ENCODE data around the gene ASCL4.
"Not testable (repeated sequence)": the region's sequence is repeated elsewhere in the genome, so short reads cannot be mapped to it uniquely, and the experiment has no call there.

ASCL4 gene

GRCh38 chr12:107774349-107775029 lies at the start of gene ASCL4:
TSS of gene ASCL4 (plus strand) at chr12:107774704. CDS start at chr12:107775219, 515 bp downstream.
- H3K4me3 ChIP-seq: peak within 1 kb of the TSS; percentile 41; the same call in 1 of the 2 replicates
- H3K4me2 ChIP-seq: peak within 1 kb of the TSS; percentile 78
- H3K36me3 ChIP-seq: no peaks in the 10 kb centered on the region
- no peaks in the 10 kb centered on the region for H3K9me3 ChIP-seq
- H3K27ac ChIP-seq: no peak within 1 kb of the TSS
- no peak for TF ChIP-seq Cebpa-rat (IDR thresholded peaks at IDR 0.05)
- H3K9ac ChIP-seq: no peak within 1 kb of the TSS
- peaks cover 16% of the 10 kb centered on the region for H3K27me3 ChIP-seq
- H3K4me1 ChIP-seq: peaks cover 34% of the 10 kb centered on the region
- H4K20me1 ChIP-seq: no peaks in the 10 kb centered on the region

DNA sequence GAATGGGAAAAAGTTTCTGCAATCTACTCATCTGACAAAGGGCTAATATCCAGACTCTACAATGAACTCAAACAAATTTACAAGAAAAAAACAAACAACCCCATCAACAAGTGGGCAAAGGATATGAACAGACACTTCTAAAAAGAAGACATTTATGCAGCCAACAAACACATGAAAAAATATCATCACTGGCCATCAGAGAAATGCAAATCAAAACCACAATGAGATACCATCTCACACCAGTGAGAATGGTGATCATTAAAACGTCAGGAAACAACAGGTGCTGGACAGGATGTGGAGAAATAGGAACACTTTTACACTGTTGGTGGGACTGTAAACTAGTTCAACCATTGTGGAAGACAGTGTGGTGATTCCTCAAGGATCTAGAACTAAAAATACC lies 47.2 kb upstream of the ASCL4 start:
- H3K27me3 ChIP-seq, H3K27ac ChIP-seq, H3K36me3 ChIP-seq, H3K4me1 ChIP-seq, H3K9ac ChIP-seq, H3K4me3 ChIP-seq, H4K20me1 ChIP-seq, H3K4me2 ChIP-seq, H3K9me3 ChIP-seq: not testable (repeated sequence)

DNA sequence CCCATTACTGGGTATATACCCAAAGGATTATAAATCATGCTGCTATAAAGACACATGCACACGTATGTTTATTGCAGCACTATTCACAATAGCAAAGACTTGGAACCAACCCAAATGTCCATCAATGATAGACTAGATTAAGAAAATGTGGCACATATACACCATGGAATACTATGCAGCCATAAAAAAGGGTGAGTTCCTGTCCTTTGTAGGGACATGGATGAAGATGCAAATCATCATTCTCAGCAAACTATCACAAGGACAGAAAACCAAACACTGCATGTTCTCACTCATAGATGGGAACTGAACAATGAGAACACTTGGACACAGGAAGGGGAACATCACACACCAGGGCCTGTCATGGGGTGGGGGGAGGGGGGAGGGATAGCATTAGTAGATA lies 46.8 kb upstream of the ASCL4 start:
- H3K4me1 ChIP-seq, H3K27me3 ChIP-seq, H3K9me3 ChIP-seq, H3K4me3 ChIP-seq, H3K4me2 ChIP-seq, H3K27ac ChIP-seq, H4K20me1 ChIP-seq, H3K9ac ChIP-seq: not testable (repeated sequence)
- H3K36me3 ChIP-seq: peaks cover 10% of the 10 kb centered on the region

GRCh38 chr12:107730618-107731341 lies 43.7 kb upstream of the ASCL4 start:
- peaks cover 4% of the 10 kb centered on the region; the same call in 1 of the 2 replicates for H4K20me1 ChIP-seq
- H3K36me3 ChIP-seq: peaks cover 41% of the 10 kb centered on the region
- no peak overlapping the region for H3K4me3 ChIP-seq
- no peak overlapping the region for H3K27ac ChIP-seq
- no peak overlapping the region for H3K9ac ChIP-seq
- no peaks in the 10 kb centered on the region for H3K9me3 ChIP-seq
- no peaks in the 10 kb centered on the region for H3K4me1 ChIP-seq
- H3K4me2 ChIP-seq: no peak overlapping the region
- no peaks in the 10 kb centered on the region for H3K27me3 ChIP-seq
- no peak for TF ChIP-seq Cebpa-rat (IDR thresholded peaks at IDR 0.05)

DNA sequence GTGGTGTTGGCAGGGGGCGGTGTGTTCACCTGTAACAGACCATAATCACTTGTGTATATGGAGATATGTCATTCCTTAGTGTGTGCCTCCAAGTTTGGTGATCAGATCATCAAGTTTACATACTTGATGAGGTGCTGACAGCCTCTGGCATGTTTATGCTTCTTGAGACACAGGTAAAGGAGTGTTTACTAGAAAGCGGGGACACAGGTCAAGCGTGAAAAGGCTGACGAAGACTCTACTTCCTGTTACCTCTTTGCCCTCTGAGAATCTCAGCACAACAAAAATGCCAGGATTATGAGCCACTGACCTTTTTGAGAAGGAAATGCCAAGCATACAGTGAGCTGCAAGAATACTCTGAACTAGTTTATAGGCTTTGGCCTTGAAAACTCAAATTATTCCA lies 43.1 kb upstream of the ASCL4 start:
- Histone ChIP-seq H3K4me3 (no peak overlapping the region), H3K36me3 (peaks cover 46% of the 10 kb centered on the region), H3K9me3 (no peaks in the 10 kb centered on the region), H3K4me1 (no peaks in the 10 kb centered on the region), H3K4me2 (no peak overlapping the region), H3K27me3 (no peaks in the 10 kb centered on the region), H3K27ac (no peak overlapping the region), H4K20me1 (peaks cover 6% of the 10 kb centered on the region), H3K9ac (no peak overlapping the region)
- TF ChIP-seq Cebpa-rat (IDR thresholded peaks at IDR 0.05): no peak

DNA sequence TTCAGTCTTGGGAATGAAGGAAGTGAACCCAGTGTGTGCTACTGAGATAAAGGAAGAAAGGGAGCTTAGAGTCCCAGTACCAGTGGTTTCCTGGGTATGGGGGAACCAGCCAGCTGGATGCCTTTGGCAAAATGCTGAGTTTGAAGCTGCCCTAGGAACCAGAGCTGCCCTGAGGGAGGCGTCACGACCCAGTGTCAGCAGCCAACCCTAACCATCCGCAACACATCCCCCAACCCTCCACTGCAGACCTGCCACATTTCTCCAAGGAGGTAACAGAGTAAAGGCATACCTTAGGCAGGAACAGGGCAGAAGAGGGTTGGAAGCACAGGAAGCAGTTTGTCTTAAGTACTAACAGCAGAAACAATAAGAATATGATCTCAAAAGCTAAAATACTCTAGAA lies 42.1 kb upstream of the ASCL4 start:
- no peak for TF ChIP-seq Cebpa-rat (IDR thresholded peaks at IDR 0.05)
- no peaks in the 10 kb centered on the region for H3K9me3 ChIP-seq
- H3K27ac ChIP-seq: no peak overlapping the region
- H3K27me3 ChIP-seq: no peaks in the 10 kb centered on the region
- no peak overlapping the region for H3K4me2 ChIP-seq
- peaks cover 15% of the 10 kb centered on the region for H4K20me1 ChIP-seq
- no peak overlapping the region for H3K9ac ChIP-seq
- H3K36me3 ChIP-seq: peaks cover 56% of the 10 kb centered on the region
- no peak overlapping the region for H3K4me3 ChIP-seq
- H3K4me1 ChIP-seq: peaks cover 7% of the 10 kb centered on the region

- no peak overlapping the region for H3K27ac ChIP-seq
- no peak for TF ChIP-seq Cebpa-rat (IDR thresholded peaks at IDR 0.05)
- peaks cover 74% of the 10 kb centered on the region for H3K36me3 ChIP-seq
- no peak overlapping the region for H3K9ac ChIP-seq
- no peaks in the 10 kb centered on the region for H3K27me3 ChIP-seq
- peaks cover 22% of the 10 kb centered on the region for H4K20me1 ChIP-seq
- H3K4me2 ChIP-seq: no peak overlapping the region
- no peak overlapping the region for H3K4me3 ChIP-seq
- H3K9me3 ChIP-seq: no peaks in the 10 kb centered on the region
- peaks cover 14% of the 10 kb centered on the region for H3K4me1 ChIP-seq
Observed at GRCh38 chr12:107734139-107734538, 40.4 kb upstream of the ASCL4 start.

DNA sequence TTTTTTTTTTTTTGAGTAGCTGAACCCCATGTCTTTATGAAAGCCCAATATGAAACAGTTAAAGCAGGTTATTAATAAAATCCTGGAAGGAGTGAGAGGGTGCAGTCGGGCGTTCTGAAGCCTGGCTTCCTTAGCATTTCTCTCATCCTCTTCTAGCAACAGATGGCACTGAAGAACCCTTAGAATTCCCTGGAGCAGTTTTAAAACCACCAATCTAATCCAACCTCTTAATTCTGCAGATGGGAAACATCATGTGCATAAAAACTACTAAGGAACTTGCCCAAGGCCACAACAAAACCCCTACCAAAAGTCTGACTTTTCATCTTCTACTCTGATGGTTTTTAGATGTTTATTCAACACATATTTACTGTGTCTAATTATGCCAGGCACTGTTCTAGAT lies 38.7 kb upstream of the ASCL4 start:
- Histone ChIP-seq H3K36me3 (peaks cover 90% of the 10 kb centered on the region), H3K9me3 (no peaks in the 10 kb centered on the region), H3K9ac (no peak overlapping the region), H3K27me3 (no peaks in the 10 kb centered on the region), H3K27ac (no peak overlapping the region), H3K4me1 (peaks cover 14% of the 10 kb centered on the region), H3K4me2 (no peak overlapping the region), H4K20me1 (peaks cover 30% of the 10 kb centered on the region), H3K4me3 (no peak overlapping the region)
- no peak for TF ChIP-seq Cebpa-rat (IDR thresholded peaks at IDR 0.05)

DNA sequence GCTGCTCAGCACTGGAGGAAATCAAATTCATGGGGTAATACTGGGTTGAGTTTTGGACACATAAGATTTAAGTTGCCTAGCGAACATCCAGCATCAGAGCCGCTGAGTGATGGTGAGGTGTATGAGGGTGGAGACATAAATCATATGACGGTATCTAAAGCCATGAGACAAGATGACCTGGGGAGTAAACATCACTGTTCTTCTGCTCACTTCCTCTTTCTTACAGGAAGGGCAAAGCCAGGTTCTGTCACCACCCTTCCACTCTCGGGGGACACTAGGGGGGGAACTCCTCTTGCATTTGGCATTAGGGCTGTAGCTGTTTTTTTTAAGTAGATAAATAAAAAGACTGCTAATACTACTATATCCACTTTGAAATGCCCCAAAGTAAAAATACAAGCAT lies 37.6 kb upstream of the ASCL4 start:
- H3K9ac ChIP-seq: no peak overlapping the region
- peaks cover 30% of the 10 kb centered on the region for H4K20me1 ChIP-seq
- no peaks in the 10 kb centered on the region for H3K27me3 ChIP-seq
- no peak overlapping the region for H3K4me3 ChIP-seq
- no peaks in the 10 kb centered on the region for H3K9me3 ChIP-seq
- H3K27ac ChIP-seq: no peak overlapping the region
- H3K36me3 ChIP-seq: peaks cover 100% of the 10 kb centered on the region
- peak overlapping the region; percentile 41 for H3K4me2 ChIP-seq
- peaks cover 14% of the 10 kb centered on the region for H3K4me1 ChIP-seq
- TF ChIP-seq Cebpa-rat (IDR thresholded peaks at IDR 0.05): no peak

- TF ChIP-seq Cebpa-rat (IDR thresholded peaks at IDR 0.05): no peak
- Histone ChIP-seq H3K9ac (no peak overlapping the region), H3K9me3 (no peaks in the 10 kb centered on the region), H4K20me1 (peaks cover 66% of the 10 kb centered on the region), H3K36me3 (peaks cover 99% of the 10 kb centered on the region), H3K4me1 (no peaks in the 10 kb centered on the region; the same call in 1 of the 2 replicates), H3K4me2 (no peak overlapping the region), H3K27ac (no peak overlapping the region), H3K4me3 (no peak overlapping the region), H3K27me3 (no peaks in the 10 kb centered on the region)
Observed at GRCh38 chr12:107748472-107748871, 26.0 kb upstream of the ASCL4 start.
